C4-2B (cell line): ENCODE data around the gene FRMD4A.

Experiments used
- ZFX ChIP-seq: fragments of 450-650 bp; IDR thresholded peaks from 2 replicates; pipeline ENCODE4 v1.6.1; 2017
- TF ChIP-seq, protein P1 (sequence below): fragments of 450-650 bp; conservative IDR thresholded peaks from 2 replicates; pipeline ENCODE4 v1.5.1; 2017; ENCODE audit warnings: mild to moderate bottlenecking

DNA sequence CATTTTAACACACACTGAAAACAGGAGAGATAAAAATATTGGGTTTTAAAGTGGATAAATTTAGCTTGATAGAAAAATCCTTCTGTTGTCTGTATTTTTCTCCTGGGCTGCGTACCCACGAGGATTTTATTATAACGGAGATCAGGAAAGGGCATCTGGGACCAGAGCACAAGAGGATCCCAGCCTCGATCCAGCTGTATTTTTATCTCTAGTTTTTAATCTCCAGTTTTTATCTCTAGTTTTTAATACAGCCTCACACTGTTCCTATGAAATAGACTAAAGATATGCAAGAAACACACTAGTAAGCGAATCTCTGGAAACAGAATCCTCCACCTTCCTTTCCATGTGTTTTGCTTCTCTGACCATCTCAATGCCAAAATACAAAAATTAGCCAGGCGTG is 295.2 kb downstream of the FRMD4A start:
- TF ChIP-seq, protein P1, sequence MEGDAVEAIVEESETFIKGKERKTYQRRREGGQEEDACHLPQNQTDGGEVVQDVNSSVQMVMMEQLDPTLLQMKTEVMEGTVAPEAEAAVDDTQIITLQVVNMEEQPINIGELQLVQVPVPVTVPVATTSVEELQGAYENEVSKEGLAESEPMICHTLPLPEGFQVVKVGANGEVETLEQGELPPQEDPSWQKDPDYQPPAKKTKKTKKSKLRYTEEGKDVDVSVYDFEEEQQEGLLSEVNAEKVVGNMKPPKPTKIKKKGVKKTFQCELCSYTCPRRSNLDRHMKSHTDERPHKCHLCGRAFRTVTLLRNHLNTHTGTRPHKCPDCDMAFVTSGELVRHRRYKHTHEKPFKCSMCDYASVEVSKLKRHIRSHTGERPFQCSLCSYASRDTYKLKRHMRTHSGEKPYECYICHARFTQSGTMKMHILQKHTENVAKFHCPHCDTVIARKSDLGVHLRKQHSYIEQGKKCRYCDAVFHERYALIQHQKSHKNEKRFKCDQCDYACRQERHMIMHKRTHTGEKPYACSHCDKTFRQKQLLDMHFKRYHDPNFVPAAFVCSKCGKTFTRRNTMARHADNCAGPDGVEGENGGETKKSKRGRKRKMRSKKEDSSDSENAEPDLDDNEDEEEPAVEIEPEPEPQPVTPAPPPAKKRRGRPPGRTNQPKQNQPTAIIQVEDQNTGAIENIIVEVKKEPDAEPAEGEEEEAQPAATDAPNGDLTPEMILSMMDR: no peak
- TF ChIP-seq ZFX: no peak
